Activated CD4-positive, alpha-beta T cell treated with anti-CD3 and anti-CD28 coated beads, Interleukin-2, amount 50 U/mL, for 48 hours (primary cell): Measurements from ENCODE around the gene ATP10A.
A peak's percentile ranks its signal among the peaks of the same experiment; 100 is the strongest.
"Not testable (repeated sequence)": the region's sequence is repeated elsewhere in the genome, so short reads cannot be mapped to it uniquely, and the experiment has no call there.

Experiments used
- DNase-seq, 2 experiments: peaks; one replicate each; pipeline ENCODE4 v3.0.0-alpha.2; 2020

ATP10A gene

DNA sequence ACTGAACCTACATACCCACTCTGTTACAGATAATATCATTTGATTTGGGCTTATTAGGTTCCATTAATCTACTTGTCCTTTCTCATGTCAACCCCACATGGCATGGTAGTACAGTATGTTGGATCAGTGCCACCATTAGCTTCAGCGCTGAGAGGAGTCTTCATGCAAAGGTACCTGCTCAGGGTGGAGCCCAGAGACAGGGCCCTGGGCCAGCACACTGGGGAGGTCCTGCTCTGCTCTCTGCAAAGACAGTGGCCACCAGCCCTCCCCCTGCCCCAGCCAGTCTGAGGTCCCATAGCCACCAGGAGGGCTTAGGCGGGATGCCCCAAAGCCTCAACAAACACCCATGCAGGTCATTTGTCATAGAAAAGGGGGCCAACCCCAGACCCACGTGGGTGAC is 71.0 kb downstream of the ATP10A start:
- DNase-seq, result no peak

DNA sequence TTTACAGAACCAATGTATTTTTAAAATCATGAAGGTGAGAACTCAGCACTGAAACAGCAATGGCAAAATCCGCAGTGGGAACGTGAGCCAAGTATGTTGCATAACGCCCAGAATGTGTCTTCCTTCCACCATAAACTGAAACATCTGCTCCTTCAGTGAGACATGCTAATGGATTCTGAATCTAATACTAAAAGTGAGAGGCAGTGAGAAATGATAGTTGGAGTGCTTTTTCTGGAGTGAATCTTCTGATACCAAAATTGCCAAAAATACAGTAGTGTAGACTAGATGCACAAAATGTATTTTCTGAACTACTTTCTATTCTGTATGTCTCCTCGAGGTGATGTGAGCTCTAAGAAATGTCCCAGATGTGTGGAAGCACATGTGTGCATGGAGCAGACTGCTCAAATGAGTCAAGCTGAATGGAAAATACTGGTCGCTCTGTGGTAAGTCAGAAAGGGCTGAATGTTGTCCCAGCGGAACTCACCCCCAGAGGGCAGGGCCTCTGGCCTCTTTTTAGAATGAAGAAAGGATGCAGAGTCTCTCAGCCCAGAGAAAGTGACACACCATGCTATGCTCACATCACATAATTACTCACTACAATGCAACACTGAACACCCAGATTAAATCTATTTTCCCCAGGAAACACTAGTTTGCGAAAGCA is 73.0 kb downstream of the ATP10A start:
- peak; percentile 55 to 74 for DNase-seq

DNA sequence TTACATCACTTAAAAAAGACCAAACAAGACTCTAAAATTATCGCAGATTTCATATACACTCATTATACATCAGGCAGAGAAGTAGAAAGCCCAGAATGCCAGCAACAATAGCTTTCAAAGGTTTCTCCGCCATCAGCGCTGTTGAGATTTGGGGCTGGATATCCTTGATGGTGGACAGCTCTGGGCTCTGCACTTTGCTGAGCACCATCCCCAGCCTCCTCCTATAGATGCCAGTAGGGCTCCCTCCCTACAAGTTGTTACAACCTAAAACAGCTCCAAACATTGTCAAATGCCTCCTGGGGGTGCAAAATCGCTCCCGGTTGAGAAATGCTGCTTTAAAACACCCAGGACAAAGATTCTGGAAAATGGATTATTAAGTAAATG is 73.5 kb downstream of the ATP10A start:
- no peak for DNase-seq

DNA sequence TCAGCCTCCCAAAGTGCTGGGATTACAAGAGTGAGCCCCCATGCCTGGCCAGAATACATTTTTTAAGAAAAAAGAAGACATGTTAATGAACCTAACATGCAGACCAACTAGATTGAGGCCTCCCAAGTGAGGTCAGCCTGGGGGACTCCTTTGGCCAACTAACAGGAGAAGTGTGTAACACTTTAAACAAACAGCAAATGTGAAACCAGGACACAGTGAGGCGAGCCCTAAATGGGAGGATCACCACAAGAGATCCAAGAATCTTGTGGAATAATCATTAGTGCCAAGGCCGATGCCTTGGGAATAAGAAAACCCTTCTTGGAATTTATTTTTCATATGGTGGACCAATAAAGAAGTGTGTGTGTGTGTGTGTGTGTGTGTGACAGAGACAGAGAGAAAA is 73.9 kb downstream of the ATP10A start:
- no peak for DNase-seq

DNA sequence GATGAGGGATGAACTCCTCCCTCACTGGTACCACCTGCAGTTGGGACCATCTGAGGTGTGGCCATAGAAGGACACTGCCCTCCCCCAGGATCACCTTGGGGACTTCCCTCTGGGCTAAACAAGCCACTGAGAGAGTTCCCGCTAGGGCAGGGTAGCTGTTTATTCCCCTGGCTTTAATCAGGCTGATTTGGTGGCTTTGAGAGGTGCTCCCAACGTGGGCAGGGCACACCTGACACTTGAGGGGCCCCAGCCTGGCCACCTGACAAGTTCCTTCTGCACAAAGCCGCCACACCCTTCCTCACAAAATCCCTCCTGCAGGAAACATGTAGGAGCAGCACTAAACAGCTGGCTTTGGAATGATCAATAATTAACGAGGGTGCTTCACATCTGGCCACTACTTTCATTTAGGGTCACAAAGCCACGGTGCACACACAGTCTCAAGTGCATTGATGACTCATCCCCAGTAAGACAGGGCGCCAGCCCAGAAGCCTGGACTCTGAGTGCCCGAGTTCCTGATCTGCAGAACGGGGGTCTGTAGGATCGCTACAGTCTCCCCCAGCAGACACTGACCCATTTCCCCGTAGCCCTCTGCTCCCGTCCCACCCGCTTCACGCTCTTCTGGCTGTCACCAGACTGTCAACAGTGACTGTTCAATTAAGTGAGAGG is 75.1 kb downstream of the ATP10A start:
- no peak for DNase-seq

DNA sequence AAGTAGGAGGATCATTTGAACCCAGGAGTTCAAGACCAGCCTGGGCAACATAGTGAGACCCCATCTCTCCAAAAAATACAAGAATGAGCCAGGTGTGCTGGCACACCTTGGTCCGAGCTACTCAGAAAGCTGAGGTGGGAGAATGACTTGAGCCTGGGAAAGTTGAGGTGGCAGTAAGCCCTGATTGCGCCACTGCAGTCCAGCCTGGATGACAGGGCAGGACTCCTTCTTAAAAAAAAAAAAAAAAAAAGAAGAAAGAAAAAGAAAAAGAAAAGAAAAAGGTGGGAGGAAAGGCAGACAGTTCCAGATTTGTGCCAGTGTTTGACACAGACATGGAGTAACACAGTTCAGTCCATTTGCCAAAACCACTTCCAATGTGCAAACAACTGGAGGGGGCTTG is 75.7 kb downstream of the ATP10A start:
- no peak for DNase-seq

DNA sequence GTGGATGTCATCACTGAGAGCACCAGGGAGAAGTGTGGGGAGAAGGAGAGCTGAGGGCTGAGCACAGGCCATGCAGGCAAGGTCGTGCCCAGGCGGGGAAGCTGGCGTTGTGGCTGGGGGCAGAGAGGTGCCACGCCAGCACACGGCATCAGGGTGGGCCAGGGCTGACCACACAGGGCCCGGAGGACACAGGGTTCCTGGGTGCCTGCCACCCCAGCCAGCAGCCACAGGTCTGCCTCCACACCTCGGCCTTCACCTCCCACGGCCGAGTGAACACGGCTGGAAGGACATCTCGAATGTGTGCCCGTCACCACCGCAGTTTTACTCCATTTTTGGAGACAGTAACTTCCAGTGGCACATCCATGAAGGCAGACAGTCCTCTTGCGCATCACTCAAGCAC is 77.1 kb downstream of the ATP10A start:
- DNase-seq, result no peak

DNA sequence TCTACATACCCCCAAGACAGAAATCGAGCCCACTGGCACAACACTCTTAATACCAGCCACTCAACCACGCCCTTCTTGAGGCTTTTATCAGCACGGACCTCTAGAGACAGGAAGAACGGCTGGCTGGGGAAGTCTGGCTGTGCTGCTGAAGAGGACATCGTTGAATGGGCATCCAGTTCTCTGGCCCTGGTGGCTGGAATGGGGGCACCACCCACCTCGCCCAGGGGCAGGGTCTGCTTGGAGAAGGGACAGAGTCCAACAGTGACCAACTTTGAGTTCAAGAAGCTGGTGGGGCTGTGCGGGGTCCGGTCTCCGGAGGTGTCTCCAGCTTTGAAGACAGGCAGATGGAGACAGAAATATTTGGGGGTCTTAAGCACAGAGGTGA is 77.5 kb downstream of the ATP10A start:
- DNase-seq, result no peak

DNA sequence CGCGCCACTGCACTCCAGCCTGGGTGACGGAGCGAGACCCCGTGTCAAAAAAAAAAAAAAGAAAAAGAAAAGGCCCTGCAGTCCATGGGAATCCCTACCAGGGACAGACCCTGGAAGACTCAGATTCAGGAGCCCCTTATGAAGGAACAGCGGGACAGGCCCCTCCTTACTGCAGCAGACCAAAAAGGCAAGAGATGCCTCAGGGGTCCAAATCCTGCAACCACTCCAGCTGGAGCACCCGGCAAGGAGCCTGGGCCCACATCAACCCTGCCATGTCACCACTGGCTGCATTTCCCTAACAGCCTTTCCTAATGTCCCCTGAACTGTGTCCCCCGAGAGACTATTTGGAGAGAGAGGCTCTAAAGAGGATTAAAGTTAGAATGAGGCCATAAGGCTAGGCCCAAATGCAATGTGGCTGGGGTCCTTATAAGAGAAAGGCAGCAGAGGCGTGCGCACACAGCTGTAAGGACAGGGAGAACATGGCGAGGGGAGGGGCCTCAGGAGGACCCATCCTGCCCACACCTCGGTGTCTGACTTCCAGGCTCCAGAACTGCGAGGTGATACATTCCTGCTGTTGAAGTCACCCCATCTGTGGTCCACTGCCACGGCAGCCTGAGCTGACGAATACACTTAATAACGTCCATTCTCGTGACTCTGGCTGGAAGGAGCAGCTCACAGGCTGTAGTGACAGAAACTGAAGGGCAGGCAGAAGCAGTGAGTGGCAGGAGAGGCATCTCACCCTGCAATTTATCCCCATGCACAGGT is 78.1 kb downstream of the ATP10A start:
- no peak for DNase-seq

DNA sequence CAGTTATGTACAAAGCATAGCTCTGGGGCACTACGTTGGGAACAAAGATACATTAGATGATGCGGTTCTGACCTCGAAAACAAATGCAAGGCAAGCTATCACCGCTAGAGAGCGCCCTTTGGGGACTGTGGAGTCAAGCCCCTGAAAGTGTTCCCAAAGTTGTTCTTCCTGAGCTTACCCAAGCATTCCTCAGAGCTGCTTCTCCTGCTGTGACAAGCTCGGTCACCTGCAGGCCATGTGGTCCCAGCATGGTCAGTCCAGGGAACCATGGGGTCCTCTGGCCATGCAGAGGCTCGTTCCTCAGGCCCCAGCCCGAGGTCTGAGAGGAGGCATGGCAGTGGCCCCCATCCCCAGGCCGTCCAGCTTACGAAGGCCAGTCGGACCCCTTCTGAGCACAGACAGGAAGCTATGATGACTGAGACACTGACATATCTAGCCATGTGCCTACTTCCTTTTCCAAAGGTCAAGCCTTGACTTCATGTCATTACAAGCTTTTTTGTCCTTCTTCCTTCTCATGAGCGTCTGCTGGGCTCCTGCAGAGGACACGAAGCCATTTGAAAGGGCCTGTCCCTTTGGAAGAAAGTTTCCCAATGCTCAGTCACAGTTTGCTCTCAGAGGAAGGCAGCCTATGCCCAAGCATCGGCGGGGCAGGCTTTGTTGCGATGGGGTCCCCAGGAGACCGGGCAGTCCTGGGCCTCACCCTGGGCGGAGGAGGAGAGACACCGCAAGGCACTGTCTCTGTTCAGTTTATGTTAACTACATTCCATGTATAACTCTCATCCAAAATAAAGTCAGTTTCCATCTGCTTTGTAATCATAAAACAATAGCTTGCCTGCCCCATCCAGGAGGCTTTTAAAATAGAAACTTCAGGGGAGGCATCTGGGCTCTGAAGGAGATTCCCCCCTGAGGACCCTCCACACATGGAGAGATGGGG is 79.3 kb downstream of the ATP10A start:
- peak; percentile 59 to 71 for DNase-seq

DNA sequence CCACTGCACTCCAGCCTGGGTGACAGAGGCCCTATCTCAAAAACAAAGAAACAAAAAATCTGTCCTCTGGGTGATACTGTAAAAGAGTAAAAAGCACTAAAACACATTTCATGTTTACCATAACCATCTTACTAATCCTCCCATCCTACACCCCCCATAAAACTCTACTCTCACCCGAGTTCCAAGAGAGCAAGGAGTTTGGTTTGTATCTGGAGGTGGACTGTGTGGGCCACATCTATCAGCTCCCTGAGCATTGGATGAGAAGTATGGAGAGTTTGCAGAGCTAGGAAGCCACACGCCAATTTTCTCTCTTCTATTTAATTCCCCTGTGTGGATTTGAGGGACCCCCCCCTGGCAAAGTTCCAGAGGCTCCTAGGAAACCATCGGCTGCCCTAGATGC is 80.0 kb downstream of the ATP10A start:
- no peak for DNase-seq

DNA sequence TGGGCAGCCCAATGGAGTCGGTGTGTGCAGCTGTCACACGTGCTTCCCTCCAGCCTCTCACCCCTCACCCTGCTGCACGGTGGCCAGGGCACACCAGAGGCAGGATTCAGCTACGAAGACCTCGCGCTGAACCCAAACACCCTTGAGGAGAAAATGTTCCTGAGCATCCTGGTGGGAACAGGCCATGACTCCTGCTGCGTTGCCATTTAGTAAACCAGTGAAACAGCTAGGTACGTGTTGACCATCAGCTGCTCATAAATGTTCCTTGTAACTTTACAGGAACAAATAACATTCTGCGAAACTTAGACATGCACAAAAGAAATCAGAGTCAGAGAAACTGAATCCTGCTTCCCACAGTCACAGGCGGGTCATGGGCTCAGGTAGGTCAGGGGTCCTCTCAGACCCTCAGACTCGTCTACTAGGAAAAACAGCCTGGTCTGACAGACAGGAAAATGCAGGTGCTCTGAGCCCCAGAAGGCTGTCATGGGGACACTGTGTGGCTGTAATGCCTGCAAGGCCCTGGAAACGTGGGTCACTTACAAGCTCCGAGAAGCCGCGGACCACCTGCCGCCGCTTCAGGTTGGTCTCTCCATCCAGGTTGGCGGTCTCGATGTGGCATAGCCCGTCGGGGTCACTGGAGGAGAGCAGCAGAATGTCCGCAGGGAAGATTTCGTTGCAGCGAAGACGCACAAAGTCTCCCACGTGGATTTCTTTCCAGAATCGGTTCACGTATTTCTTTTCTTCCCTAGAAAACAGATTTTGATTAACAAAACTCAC is 82.5 kb downstream of the ATP10A start:
- DNase-seq, result no peak

DNA sequence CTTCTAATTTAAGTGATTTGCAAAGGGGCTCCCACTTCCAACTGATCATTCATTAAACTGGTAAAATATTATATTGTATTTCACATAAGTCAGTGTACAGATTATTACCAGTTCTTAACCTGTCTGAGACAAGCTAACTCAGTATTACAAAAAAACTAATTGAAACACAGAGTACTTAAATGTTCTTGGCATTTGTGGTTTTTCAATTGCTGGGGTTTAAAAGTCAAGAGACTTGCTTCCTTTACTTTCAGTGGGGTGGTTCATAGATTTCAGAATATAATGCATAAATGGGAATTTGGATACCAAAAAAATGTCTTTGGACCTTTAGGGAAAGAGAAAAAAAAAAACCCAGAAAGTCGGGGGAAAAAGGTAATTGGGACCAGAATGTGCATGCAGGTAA is 85.0 kb downstream of the ATP10A start:
- DNase-seq, result no peak

DNA sequence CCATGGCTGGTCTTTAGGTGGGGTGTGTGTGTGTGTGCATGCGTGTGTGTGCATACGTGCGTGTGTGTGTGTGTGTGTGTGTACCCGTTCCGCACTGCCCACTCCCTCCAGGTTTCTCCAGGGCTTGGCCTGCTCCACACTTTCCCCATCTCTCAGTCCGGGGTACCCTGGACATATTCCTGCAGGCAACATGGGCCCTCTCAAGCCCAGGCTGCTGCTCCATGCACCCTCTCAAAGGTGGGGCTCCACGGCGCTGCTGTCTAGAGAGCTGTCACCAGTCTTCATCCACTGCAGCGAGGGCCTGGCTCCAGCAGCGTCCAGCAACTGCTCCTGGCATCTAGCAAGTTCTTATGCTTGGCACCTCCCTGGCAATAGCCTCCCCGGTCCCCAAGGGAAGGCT is 86.1 kb downstream of the ATP10A start:
- DNase-seq, result no peak

DNA sequence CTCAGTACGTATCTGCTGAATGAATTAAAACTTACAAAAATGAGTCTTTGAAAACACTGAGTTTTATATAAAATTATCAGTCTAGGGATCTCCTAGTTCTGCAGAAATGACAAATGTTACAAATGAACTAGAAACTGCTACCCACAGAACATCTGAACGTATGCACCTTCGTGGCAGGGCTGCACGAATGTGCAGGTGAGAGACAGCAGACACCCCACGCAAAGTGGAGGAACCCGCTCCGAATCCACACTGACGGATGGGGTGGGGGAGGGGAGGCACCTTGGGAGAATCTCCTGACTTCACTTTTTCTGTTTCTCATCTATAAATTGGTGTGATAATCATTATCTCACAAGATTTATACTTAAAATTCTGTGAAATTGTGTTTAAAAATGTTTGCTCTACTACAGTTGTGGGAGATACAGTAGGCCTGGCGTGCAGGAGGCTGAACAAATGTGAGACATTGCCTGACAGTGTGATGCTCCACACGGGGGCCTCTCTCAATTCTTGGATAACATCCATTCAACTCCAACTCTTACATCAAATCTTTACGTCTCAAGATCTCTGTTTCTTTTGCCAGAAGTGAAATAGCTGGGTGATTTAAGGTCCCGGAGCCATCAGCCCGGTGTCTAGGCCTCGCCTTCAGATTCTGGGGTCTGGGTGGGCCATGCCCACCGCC is 86.9 kb downstream of the ATP10A start:
- DNase-seq, result no peak

DNA sequence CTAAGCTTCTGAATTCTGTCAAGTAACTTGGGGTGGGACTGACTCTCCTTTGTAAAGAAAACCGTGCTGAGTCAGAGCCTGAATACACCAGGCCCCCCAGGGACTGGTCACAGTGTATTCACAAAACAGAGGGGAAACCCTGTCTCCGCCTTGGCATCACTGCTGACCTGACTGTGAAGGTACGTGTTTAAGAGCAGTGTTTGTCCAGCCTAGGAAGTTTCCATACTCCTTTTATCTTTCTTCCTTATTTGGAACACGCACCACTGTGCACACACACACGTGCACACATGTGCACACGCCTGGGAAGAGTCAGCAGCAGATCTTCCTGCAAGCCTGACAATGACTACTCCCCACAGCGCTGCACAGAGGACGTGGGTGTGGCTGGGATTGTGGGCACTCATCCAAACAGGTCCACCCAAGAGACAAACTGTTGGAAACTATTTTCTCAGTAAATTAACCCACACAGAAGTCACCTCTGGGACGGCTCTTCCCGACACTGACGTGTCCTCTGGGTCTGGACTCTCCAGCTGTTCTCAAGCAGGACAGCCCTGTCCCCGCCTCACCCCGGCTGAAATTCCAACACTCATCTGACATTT is 87.7 kb downstream of the ATP10A start:
- DNase-seq, result no peak

DNA sequence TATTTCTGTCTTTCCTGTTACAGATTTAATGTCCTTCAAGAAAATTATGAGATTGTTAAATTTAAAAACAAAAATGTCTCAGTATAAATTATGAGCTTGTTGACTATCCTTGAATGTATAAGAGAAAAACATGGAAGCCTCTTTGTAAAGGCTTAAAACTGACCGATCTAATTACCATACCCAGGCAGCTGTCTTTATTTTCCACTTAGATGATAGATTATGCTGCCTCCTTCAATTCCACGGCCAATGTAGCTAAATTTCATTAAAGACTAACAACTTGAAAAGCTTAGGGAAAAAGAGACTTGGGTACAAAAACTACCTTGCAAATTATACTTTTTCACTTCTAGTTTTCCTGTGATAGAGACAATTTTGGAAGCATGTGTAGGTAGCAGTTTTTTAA is 88.3 kb downstream of the ATP10A start:
- no peak for DNase-seq

DNA sequence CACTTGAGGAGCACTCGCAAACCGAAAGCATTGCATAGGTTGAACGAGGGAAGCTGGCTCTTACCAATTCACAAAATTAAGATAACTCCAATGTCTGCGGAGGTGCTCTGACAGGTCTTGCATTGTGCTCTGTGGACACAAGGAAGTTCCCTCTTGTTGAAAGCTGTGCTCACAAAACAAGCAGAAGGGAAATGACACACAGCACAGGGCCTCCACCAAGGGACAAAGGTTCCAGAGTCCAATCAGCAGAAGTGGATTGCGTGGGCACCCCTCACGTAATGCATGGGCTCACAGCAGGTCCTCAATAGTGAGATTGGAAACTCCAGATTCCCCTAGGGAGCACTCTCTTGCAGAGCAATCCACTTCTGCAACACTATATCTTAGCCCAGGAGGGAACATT is 89.9 kb downstream of the ATP10A start:
- no peak for DNase-seq

DNA sequence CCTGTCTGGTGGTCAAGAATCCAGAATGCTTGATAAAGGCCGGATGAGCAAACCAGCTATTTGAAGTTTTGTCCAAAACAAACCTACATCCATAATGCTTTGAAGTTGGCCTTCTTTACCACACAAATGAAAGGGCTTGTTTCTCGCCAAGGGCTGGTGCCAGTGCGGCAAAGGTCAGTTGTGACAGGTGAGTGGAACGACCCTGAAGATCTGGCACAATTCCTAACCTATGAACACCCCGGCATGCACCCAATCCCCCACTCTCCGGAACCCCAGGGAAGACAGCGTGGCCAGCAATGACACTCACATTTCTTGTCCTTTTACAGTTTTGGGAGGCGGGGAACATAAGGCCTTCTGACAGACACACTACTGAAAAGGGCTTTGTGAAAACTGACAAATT is 90.6 kb downstream of the ATP10A start:
- DNase-seq, result no peak

DNA sequence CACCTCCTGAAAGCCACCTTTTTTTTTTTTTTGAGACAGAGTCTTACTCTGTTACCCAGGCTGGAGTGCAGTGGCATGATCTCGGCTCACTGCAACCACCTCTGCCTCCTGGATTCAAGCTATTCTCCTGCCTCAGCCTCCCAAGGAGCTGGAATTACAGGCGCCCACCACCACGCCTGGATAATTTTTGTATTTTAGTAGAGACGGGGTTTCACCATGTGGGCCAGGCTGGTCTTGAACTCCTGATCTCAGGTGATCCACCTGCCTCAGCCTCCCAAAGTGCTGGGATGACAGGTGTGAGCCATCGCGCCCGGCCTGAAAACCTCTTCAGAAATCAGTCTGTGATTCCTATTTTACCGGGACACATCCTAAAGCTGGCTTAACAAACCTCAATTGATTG is 91.4 kb downstream of the ATP10A start:
- not testable (repeated sequence) for DNase-seq

DNA sequence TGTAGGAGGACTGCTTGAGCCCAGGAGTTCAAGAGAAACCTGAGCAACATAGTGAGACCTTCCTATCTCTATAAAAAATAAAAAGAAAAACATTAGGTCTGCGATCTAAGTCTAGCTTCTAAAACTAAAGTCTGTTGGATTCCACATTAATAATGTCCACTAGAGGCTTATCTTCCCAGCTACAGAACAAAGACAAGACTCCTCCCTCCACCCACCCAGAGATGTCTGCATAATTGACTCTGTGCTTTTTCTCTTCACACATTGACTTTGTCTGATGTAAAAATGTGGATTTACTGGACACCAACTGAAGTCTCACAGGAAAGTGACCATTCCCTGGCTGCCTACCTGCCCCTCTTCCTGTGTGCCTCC is 91.8 kb downstream of the ATP10A start:
- DNase-seq, result no peak
